ENCODE measurements around the gene LMTK2. TPM values are rescaled to one million over a fixed set of nuclear protein-coding genes. Genes with fewer than 3 reads are reported as not detected.

LMTK2 gene
- total RNA-seq, 1 donor from 2014 or later, result 21.6 TPM

GRCh38 chr7:98090116-98090515 is 16.5 kb upstream of the LMTK2 start:
- Histone ChIP-seq H3K27me3 (no peaks in the 10 kb centered on the region), H3K4me3 (no peak overlapping the region), H3K4me1 (no peaks in the 10 kb centered on the region), H3K9me3 (peaks cover 5% of the 10 kb centered on the region), H3K27ac (no peak overlapping the region), H3K36me3 (no peaks in the 10 kb centered on the region)
- TF ChIP-seq POLR2AphosphoS5 (IDR thresholded peaks at IDR 0.05; ENCODE audit: insufficient read depth in 1 of 2, low read depth in 1 of 2), result no peak
- no peak for TF ChIP-seq POLR2A (IDR thresholded peaks at IDR 0.05)
- no peak for TF ChIP-seq CTCF (IDR thresholded peaks at IDR 0.05)
- no peak for DNase-seq (ENCODE audit: extremely low spot score in 2 of 2)
- intact Hi-C loops (cut with DNase I), result no loop called here

GRCh38 chr7:98091061-98091460 is 15.6 kb upstream of the LMTK2 start:
- Histone ChIP-seq H3K36me3 (no peaks in the 10 kb centered on the region), H3K27me3 (no peaks in the 10 kb centered on the region), H3K4me3 (no peak overlapping the region), H3K4me1 (no peaks in the 10 kb centered on the region), H3K9me3 (peaks cover 5% of the 10 kb centered on the region), H3K27ac (no peak overlapping the region)
- intact Hi-C loops (cut with DNase I), result no loop called here
- no peak for DNase-seq (ENCODE audit: extremely low spot score in 2 of 2)
- TF ChIP-seq POLR2A (IDR thresholded peaks at IDR 0.05) (no peak), CTCF (IDR thresholded peaks at IDR 0.05) (no peak), POLR2AphosphoS5 (IDR thresholded peaks at IDR 0.05; ENCODE audit: insufficient read depth in 1 of 2, low read depth in 1 of 2) (no peak)

- Histone ChIP-seq H3K4me3 (no peak overlapping the region), H3K36me3 (no peaks in the 10 kb centered on the region), H3K27me3 (no peaks in the 10 kb centered on the region), H3K9me3 (peaks cover 5% of the 10 kb centered on the region), H3K27ac (no peak overlapping the region), H3K4me1 (no peaks in the 10 kb centered on the region)
- no peak for TF ChIP-seq POLR2A (IDR thresholded peaks at IDR 0.05)
- TF ChIP-seq POLR2AphosphoS5 (IDR thresholded peaks at IDR 0.05; ENCODE audit: insufficient read depth in 1 of 2, low read depth in 1 of 2), result no peak
- TF ChIP-seq CTCF (IDR thresholded peaks at IDR 0.05), result no peak
- intact Hi-C loops (cut with DNase I), result no loop called here
- DNase-seq (ENCODE audit: extremely low spot score in 2 of 2), result no peak
Observed at GRCh38 chr7:98091523-98091922, 15.1 kb upstream of the LMTK2 start.

- intact Hi-C loops (cut with DNase I), result no loop called here
- Histone ChIP-seq H3K27ac (no peak overlapping the region), H3K27me3 (no peaks in the 10 kb centered on the region), H3K4me3 (no peak overlapping the region), H3K9me3 (peaks cover 22% of the 10 kb centered on the region), H3K4me1 (no peaks in the 10 kb centered on the region), H3K36me3 (no peaks in the 10 kb centered on the region)
- no peak for TF ChIP-seq CTCF (IDR thresholded peaks at IDR 0.05)
- TF ChIP-seq POLR2AphosphoS5 (IDR thresholded peaks at IDR 0.05; ENCODE audit: insufficient read depth in 1 of 2, low read depth in 1 of 2), result no peak
- TF ChIP-seq POLR2A (IDR thresholded peaks at IDR 0.05), result no peak
- DNase-seq (ENCODE audit: extremely low spot score in 2 of 2), result no peak
Observed at GRCh38 chr7:98097042-98097645, 9.5 kb upstream of the LMTK2 start.

- H3K27ac ChIP-seq, result no peak overlapping the region
- H3K27me3 ChIP-seq, result no peaks in the 10 kb centered on the region
- intact Hi-C loops (cut with DNase I), result no loop called here
- H3K4me1 ChIP-seq, result no peaks in the 10 kb centered on the region
- H3K9me3 ChIP-seq, result peaks cover 17% of the 10 kb centered on the region
- H3K36me3 ChIP-seq, result no peaks in the 10 kb centered on the region
- no peak overlapping the region for H3K4me3 ChIP-seq
- no peak for TF ChIP-seq POLR2A (IDR thresholded peaks at IDR 0.05)
- no peak for TF ChIP-seq POLR2AphosphoS5 (IDR thresholded peaks at IDR 0.05; ENCODE audit: insufficient read depth in 1 of 2, low read depth in 1 of 2)
- TF ChIP-seq CTCF (IDR thresholded peaks at IDR 0.05), result no peak
- DNase-seq (ENCODE audit: extremely low spot score in 2 of 2), result no peak
Observed at GRCh38 chr7:98100088-98100487, 6.6 kb upstream of the LMTK2 start.
